Measurements from ENCODE around the gene CRK.
"Not testable (repeated sequence)": the region's sequence is repeated elsewhere in the genome, so short reads cannot be mapped to it uniquely, and the experiment has no call there.

Gene CRK

DNA sequence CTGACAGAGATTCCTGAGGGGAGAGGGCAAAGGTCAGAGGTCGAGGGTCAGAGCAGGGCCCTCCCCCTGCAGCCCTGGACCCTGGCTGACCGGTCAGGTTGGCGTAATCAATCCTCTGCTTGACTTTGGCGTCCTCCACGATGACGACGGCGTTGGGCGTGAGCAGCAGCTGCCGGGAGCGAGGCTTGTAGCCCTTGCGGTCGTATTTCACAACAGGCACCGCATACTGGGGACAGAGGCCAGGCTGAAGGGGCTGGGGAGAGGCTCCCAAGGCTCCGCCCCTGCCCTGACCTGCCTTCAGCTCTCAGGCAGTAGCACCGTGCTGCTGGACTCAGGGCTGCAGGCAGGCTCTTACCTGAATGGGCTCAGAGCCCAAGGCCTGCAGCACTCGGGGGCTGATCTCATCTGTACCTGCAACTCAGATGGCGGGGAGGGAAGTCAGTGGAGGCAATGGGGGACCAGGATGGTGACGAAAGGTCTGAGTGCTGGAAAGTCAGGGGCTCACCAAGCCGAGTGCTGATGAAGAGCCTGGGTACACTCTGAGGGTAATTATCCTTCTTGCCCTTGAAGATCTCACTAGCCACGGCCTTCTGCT, 12.0 kb upstream of the CRK start:
- DNase-seq (ENCODE audit: low read depth): no peak

GRCh38 chr17:1467258-1467657, 11.2 kb upstream of the CRK start:
- no peak for DNase-seq (ENCODE audit: low read depth)

- no peak for DNase-seq (ENCODE audit: low read depth)
Observed at GRCh38 chr17:1464186-1464585, 8.2 kb upstream of the CRK start.

GRCh38 chr17:1462164-1463112, 6.4 kb upstream of the CRK start:
- no peak for DNase-seq (ENCODE audit: low read depth)

- no peak for DNase-seq (ENCODE audit: low read depth)
Observed at GRCh38 chr17:1461198-1461944, 5.3 kb upstream of the CRK start.

GRCh38 chr17:1460233-1460632, 4.2 kb upstream of the CRK start:
- DNase-seq (ENCODE audit: low read depth): no peak

DNA sequence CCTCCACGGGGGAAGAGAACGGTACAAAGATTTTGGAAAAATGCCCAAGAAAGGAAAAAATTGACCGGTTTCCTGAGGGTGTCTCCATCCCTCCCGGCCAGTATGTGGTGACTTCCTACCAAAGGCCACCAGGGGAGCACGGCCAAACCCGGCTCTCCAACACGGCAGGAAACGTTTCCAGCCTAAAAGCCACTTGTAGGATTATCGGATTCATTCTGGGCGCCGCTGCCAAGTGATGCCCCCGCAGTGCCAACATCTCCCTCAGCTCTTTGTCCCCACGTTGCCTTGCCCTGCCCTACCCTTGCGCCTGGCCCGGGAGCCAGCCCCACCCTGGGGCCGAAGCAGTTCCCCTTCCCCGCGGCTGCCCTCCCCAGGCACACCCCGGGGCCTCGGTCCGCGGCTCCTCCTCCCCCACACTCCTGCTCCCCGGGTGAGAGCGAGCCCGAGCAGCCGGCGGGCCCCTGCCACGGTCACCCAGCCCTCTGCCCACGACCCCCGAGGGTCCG, 688 bp downstream of the CRK start:
- no peak for DNase-seq (ENCODE audit: low read depth)

GRCh38 chr17:1454541-1454940, 1.5 kb downstream of the CRK start:
- DNase-seq (ENCODE audit: low read depth): no peak

DNA sequence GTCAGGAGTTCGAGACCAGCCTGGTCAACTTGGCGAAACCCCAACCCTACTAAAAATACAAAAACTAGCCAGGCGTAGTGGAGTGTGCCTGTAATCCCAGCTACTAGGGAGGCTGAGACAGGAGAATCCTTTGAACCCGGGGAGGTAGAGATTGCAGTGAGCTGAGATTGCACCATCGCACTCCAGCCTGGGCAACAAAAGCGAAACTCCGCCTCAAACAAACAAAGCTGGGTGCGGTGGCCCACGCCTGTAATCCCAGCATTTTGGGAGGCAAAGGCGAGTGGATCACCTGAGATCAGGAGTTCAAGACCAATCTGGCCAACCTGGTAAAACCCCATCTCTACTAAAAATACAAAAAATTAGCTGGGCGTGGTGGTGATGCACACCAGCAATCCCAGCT, 2.3 kb downstream of the CRK start:
- not testable (repeated sequence) for DNase-seq (ENCODE audit: low read depth)

DNA sequence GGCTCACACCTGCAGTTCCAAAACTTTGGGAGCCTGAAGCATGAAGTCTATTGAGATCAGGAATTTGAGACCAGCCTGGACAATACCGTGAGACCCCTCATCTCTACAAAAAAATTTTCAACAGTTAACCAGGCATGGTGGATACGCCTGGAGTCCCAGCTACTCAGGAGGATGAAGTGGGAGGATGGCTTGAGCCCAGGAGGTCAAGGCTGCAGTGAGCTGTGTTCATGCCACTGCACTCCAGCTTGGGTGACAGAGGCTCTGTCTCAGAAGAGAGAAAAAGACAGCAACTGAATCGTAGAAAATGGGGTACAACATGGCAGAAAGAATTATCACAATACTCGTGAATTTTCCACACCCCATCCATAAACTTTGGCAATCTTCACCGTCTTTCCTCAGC, 3.2 kb downstream of the CRK start:
- DNase-seq (ENCODE audit: low read depth): no peak

DNA sequence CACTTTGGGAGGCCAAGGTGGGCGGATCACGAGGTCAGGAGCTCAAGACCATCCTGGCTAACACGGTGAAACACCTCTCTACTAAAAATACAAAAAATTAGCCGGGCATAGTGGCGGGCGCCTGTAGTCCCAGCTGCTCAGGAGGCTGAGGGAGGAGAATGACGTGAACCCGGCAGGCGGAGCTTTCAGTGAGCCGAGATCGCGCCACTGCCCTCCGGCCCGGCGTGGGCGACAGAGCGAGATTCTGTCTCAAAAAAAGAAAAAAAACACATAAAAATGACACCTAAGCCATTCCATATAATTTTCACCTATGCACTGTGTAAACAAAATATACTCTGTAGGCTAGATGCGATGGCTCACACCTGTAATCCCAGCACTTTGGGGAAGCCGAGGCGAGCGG, 5.8 kb downstream of the CRK start:
- not testable (repeated sequence) for DNase-seq (ENCODE audit: low read depth)

GRCh38 chr17:1449412-1449967, 6.5 kb downstream of the CRK start:
- no peak for DNase-seq (ENCODE audit: low read depth)

GRCh38 chr17:1447052-1447451, 9.0 kb downstream of the CRK start:
- DNase-seq (ENCODE audit: low read depth): no peak

DNA sequence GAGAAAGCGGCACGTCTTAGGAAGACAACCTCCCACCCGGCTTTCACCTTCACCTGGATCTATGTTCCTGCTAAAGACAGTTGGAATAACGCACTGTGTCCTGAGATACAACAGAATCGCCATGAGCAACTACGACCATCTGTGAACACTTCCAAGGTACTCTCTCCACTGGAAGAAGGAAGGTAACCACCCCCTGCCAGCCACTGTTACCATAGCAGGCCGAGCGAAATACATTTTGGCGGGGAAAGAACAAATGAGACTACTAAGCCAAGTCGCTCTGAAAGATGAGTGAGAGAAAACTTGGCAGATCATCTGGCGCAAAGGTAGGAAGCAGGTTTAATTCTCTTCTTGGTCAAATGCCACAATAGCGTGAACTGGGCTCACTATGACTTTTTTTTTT, 9.8 kb downstream of the CRK start:
- DNase-seq (ENCODE audit: low read depth): no peak

- DNase-seq (ENCODE audit: low read depth): not testable (repeated sequence)
Observed at GRCh38 chr17:1445695-1446094, 10.3 kb downstream of the CRK start.

GRCh38 chr17:1442721-1443120, 13.3 kb downstream of the CRK start:
- not testable (repeated sequence) for DNase-seq (ENCODE audit: low read depth)

DNA sequence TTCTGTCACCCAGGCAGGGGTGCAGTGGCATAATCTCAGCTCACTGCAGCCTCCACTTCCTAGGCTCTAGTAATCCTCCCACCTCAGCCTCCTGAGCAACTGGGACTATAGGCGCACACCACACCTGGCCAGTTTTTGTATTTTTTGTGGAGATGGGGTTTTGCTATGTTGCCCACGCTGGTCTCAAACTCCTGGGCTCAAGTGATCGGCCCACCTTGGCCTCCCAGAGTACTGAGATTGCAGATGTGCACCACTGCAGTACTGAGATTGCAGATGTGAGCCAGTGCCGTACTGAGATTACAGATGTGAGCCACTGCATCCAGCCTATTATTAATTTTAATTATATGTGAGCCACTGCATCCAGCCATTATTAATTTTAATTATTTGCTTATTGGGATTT, 13.8 kb downstream of the CRK start:
- DNase-seq (ENCODE audit: low read depth): no peak

GRCh38 chr17:1440921-1441320, 15.1 kb downstream of the CRK start:
- DNase-seq (ENCODE audit: low read depth): no peak

DNA sequence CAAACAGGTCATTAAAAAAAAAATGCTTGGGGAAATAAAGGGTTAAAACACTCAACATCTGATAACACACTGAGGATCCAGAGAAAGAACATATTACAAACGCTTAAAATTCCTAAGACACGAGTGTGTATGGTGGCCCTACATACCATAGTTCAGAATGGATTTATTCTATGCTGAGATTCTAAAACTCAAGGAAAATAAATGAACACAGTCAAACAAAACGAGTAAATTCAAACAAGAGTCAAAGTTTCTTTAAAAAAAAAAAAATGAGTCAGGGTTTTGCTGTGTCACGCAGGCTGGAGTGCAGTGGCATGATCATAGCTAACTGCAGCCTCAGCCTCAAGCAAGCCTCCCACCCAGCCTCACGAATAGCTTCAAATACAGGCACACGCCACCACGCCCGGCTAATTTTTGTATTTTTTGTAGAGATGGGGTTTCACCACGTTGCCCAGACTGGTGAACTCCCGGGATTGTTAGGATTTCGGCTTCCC, 17.4 kb downstream of the CRK start:
- no peak for DNase-seq (ENCODE audit: low read depth)

DNA sequence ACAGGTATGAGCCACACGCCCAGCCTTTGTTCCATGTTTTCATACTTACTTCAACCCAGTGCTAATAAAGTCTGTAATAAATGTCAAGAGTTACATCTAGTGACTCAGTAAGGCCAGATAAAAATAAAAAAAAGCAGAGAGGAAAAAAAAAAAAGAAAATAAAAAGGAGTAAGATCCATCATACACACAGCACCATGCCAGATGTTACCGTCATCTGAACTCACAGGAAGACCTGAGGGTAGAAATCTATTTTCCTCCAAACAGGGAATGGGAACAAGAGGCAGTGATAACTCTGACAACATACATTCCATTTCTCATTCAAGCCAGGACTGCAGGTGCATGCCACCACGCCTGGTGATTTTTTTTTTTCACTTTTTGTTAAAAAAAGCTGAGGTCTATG, 20.7 kb downstream of the CRK start:
- DNase-seq (ENCODE audit: low read depth): no peak

GRCh38 chr17:1434150-1434549, 21.9 kb downstream of the CRK start:
- no peak for DNase-seq (ENCODE audit: low read depth)

GRCh38 chr17:1431631-1432104, 24.4 kb downstream of the CRK start:
- no peak for DNase-seq (ENCODE audit: low read depth)
